ENCODE data around the gene ITPR1. TPM values are rescaled to one million over a fixed set of nuclear protein-coding genes. Genes with fewer than 3 reads are reported as not detected.

Gene ITPR1
- total RNA-seq, 1 experiment from 2014 or later: 7.5 TPM

DNA sequence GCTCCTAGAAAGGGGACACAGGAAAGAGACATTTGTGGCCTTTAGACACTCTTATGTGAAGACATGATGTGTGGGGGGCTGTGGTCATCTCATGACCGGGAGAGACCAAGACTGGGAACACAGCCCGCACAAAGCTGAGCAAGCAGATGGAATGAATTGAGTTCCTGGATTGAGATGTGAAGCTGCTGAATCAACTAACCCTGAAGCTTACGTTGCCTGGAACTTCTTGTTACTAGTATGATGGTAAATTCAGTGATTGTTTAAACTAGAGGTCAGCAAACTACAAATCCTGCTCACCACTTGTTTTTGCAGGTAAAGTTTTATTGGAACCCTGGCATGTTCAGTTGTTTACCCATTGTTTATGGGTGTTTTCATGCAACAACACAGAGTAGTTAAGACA, 402.7 kb downstream of the ITPR1 start:
- Mint-ChIP-seq H3K27ac (ENCODE audit: low read depth, unreplicated experiment) (no peak overlapping the region), H3K4me1 (ENCODE audit: insufficient read depth, unreplicated experiment) (peaks cover 18% of the 10 kb centered on the region), H3K4me3 (ENCODE audit: unreplicated experiment) (no peak overlapping the region), H3K36me3 (ENCODE audit: insufficient read depth, unreplicated experiment) (no peaks in the 10 kb centered on the region), H3K27me3 (ENCODE audit: insufficient read depth, unreplicated experiment) (no peaks in the 10 kb centered on the region), H3K9me3 (ENCODE audit: unreplicated experiment) (no peaks in the 10 kb centered on the region)
- DNase-seq (ENCODE audit: unreplicated experiment): no peak
- TF ChIP-seq, protein P1, sequence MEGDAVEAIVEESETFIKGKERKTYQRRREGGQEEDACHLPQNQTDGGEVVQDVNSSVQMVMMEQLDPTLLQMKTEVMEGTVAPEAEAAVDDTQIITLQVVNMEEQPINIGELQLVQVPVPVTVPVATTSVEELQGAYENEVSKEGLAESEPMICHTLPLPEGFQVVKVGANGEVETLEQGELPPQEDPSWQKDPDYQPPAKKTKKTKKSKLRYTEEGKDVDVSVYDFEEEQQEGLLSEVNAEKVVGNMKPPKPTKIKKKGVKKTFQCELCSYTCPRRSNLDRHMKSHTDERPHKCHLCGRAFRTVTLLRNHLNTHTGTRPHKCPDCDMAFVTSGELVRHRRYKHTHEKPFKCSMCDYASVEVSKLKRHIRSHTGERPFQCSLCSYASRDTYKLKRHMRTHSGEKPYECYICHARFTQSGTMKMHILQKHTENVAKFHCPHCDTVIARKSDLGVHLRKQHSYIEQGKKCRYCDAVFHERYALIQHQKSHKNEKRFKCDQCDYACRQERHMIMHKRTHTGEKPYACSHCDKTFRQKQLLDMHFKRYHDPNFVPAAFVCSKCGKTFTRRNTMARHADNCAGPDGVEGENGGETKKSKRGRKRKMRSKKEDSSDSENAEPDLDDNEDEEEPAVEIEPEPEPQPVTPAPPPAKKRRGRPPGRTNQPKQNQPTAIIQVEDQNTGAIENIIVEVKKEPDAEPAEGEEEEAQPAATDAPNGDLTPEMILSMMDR (IDR thresholded peaks at IDR 0.05; ENCODE audit: unreplicated experiment): no peak
- ChIA-PET CTCF (no interaction called here), POLR2A (interaction anchor here (0.6 kb wide), 1 partner anchor 58 kb away, joined by 3 read pairs; no protein-coding TSS in a partner anchor)
- intact Hi-C loops (cut with micrococcal nuclease): no loop called here
- BruUV-seq (replicated peaks): no TSS peak

Other genes starting within 250 kb of the ITPR1 start
- gene SETMAR, start 190.0 kb upstream of the ITPR1 start, total RNA-seq (2022): 5.1 and 8.3 TPM in 2 replicates
- 11.8 and 18.9 TPM in 2 replicates for gene SUMF1, start 26.1 kb upstream of the ITPR1 start, total RNA-seq (2022)